Measurements from ENCODE around the gene ATP10A.

DNA sequence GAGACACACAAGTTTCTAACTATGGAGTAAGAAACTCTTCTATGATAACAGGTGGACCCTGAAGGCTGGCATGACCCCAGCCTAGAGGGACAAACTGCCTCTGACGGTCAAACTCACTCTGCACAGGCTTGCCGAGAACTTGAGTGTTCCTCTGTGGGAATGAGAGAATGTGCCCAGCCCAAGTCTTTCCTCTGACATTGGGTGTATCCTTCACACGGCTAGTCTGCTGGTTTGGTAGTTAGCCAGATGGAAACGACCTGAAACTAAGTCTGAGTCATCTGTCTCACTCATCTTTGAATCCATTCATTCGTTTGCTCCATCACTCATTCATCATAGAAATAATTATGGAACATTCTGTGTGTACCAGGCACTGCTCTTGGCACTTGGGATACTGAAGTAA lies 198.4 kb downstream of the ATP10A start:
- TF ChIP-seq POLR2AphosphoS5 (IDR thresholded peaks at IDR 0.05), result no peak
- TF ChIP-seq, protein P1, sequence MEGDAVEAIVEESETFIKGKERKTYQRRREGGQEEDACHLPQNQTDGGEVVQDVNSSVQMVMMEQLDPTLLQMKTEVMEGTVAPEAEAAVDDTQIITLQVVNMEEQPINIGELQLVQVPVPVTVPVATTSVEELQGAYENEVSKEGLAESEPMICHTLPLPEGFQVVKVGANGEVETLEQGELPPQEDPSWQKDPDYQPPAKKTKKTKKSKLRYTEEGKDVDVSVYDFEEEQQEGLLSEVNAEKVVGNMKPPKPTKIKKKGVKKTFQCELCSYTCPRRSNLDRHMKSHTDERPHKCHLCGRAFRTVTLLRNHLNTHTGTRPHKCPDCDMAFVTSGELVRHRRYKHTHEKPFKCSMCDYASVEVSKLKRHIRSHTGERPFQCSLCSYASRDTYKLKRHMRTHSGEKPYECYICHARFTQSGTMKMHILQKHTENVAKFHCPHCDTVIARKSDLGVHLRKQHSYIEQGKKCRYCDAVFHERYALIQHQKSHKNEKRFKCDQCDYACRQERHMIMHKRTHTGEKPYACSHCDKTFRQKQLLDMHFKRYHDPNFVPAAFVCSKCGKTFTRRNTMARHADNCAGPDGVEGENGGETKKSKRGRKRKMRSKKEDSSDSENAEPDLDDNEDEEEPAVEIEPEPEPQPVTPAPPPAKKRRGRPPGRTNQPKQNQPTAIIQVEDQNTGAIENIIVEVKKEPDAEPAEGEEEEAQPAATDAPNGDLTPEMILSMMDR (IDR thresholded peaks at IDR 0.05), result no peak

All from stomach (tissue), 4 donors.